Measurements from ENCODE around the gene SDHD. TPM values are rescaled to one million over a fixed set of nuclear protein-coding genes. Genes with fewer than 3 reads are reported as not detected.

Gene SDHD
- total RNA-seq, 1 donor from 2014 or later = 121 TPM

- Histone ChIP-seq H3K27me3 (no peaks in the 10 kb centered on the region), H3K4me3 (no peak overlapping the region), H3K36me3 (peaks cover 0 to 16% of the 10 kb centered on the region in 2 donors), H3K27ac (no peak overlapping the region), H3K9me3 (no peaks in the 10 kb centered on the region), H3K4me1 (no peaks in the 10 kb centered on the region)
- no peak for DNase-seq (ENCODE audit: extremely low spot score in 2 of 2)
- intact Hi-C loops (cut with DNase I) = no loop called here
- no peak for TF ChIP-seq POLR2A (IDR thresholded peaks at IDR 0.05)
- TF ChIP-seq CTCF (IDR thresholded peaks at IDR 0.05) = no peak
- TF ChIP-seq POLR2AphosphoS5 (IDR thresholded peaks at IDR 0.05; ENCODE audit: insufficient read depth in 1 of 2, low read depth in 1 of 2) = no peak
Measured at GRCh38 chr11:112100462-112100861, 13.8 kb downstream of the SDHD start.

- DNase-seq (ENCODE audit: extremely low spot score in 2 of 2) = no peak
- Histone ChIP-seq H3K36me3 (no peaks in the 10 kb centered on the region), H3K4me3 (no peak overlapping the region), H3K27ac (no peak overlapping the region), H3K4me1 (no peaks in the 10 kb centered on the region), H3K9me3 (no peaks in the 10 kb centered on the region), H3K27me3 (no peaks in the 10 kb centered on the region)
- intact Hi-C loops (cut with DNase I) = no loop called here
- TF ChIP-seq POLR2AphosphoS5 (IDR thresholded peaks at IDR 0.05; ENCODE audit: insufficient read depth in 1 of 2, low read depth in 1 of 2) (no peak), CTCF (IDR thresholded peaks at IDR 0.05) (no peak), POLR2A (IDR thresholded peaks at IDR 0.05) (no peak)
Measured at GRCh38 chr11:112103446-112103845, 16.8 kb downstream of the SDHD start.

- TF ChIP-seq POLR2A (IDR thresholded peaks at IDR 0.05) (no peak), CTCF (IDR thresholded peaks at IDR 0.05) (no peak), POLR2AphosphoS5 (IDR thresholded peaks at IDR 0.05; ENCODE audit: insufficient read depth in 1 of 2, low read depth in 1 of 2) (no peak)
- no peak for DNase-seq (ENCODE audit: extremely low spot score in 2 of 2)
- no peaks in the 10 kb centered on the region for H3K27me3 ChIP-seq
- H3K9me3 ChIP-seq = no peaks in the 10 kb centered on the region
- no peaks in the 10 kb centered on the region for H3K36me3 ChIP-seq
- no peaks in the 10 kb centered on the region for H3K4me1 ChIP-seq
- no peak overlapping the region for H3K4me3 ChIP-seq
- H3K27ac ChIP-seq = no peak overlapping the region
- intact Hi-C loops (cut with DNase I) = no loop called here
Measured at GRCh38 chr11:112106070-112106469, 19.4 kb downstream of the SDHD start.

GRCh38 chr11:112113539-112114457, 27.1 kb downstream of the SDHD start:
- DNase-seq (ENCODE audit: extremely low spot score in 2 of 2) = no peak
- Histone ChIP-seq H3K36me3 (no peaks in the 10 kb centered on the region), H3K27me3 (no peaks in the 10 kb centered on the region), H3K4me3 (no peak overlapping the region), H3K4me1 (peaks cover 5% of the 10 kb centered on the region), H3K9me3 (no peaks in the 10 kb centered on the region), H3K27ac (no peak overlapping the region)
- intact Hi-C loops (cut with DNase I) = loop anchor here (10.0 kb wide), 1 partner anchor 171 kb away; no protein-coding TSS in a partner anchor
- TF ChIP-seq POLR2AphosphoS5 (IDR thresholded peaks at IDR 0.05; ENCODE audit: insufficient read depth in 1 of 2, low read depth in 1 of 2) = no peak
- peak; percentile 23 to 62 (median 29) for TF ChIP-seq CTCF (IDR thresholded peaks at IDR 0.05)

GRCh38 chr11:112114460-112114859, 27.8 kb downstream of the SDHD start:
- H3K4me3 ChIP-seq = no peak overlapping the region
- H3K9me3 ChIP-seq = no peaks in the 10 kb centered on the region
- TF ChIP-seq CTCF (IDR thresholded peaks at IDR 0.05) (no peak), POLR2A (IDR thresholded peaks at IDR 0.05) (no peak), POLR2AphosphoS5 (IDR thresholded peaks at IDR 0.05; ENCODE audit: insufficient read depth in 1 of 2, low read depth in 1 of 2) (no peak)
- peaks cover 7% of the 10 kb centered on the region for H3K4me1 ChIP-seq
- H3K27me3 ChIP-seq = no peaks in the 10 kb centered on the region
- H3K27ac ChIP-seq = no peak overlapping the region
- intact Hi-C loops (cut with DNase I) = loop anchor here (10.0 kb wide), 1 partner anchor 170 kb away; no protein-coding TSS in a partner anchor
- DNase-seq (ENCODE audit: extremely low spot score in 2 of 2) = no peak
- no peaks in the 10 kb centered on the region for H3K36me3 ChIP-seq

All from vagina (tissue), 2 donors.